Thyroid gland (tissue), 4 donors: ENCODE results near the gene TM9SF4. TPM values are rescaled to one million over a fixed set of nuclear protein-coding genes. Genes with fewer than 3 reads are reported as not detected.
"Not testable (repeated sequence)": the region's sequence is repeated elsewhere in the genome, so short reads cannot be mapped to it uniquely, and the experiment has no call there.

Source experiments
- DNase-seq, 2 donors: peaks; one replicate each; pipeline ENCODE4 v3.0.0-alpha.2; 2019
- H3K27ac ChIP-seq, 3 donors: fragments of 200-600 bp; sonication (generic); 1 replicate in 2 of 3; 2 replicates in 1 of 3; pipeline ENCODE4 v1.5.1; 2016 to 2019; ENCODE audit warnings: mild to moderate bottlenecking in 1 of 3, moderate library complexity in 1 of 3
- H3K27me3 ChIP-seq: fragments of 200-600 bp; sonication (generic); one replicate; pipeline ENCODE4 v1.5.1; 2019
- H3K36me3 ChIP-seq, 2 donors: fragments of 200-600 bp; sonication (generic); one replicate each; pipeline ENCODE4 v1.5.1; 2016 to 2019
- H3K4me1 ChIP-seq, 2 donors: fragments of 200-600 bp; sonication (generic); one replicate each; pipeline ENCODE4 v1.5.1; 2017 to 2019
- H3K4me3 ChIP-seq, 3 donors: fragments of 200-600 bp; sonication (generic); replicated peaks in 1 of 3; 1 replicate in 2 of 3; 2 replicates in 1 of 3; pipeline ENCODE4 v1.5.1; 2016; ENCODE audit warnings: mild to moderate bottlenecking in 1 of 3
- H3K9me3 ChIP-seq: fragments of 200-600 bp; sonication (generic); one replicate; pipeline ENCODE4 v1.5.1; 2017
- POLR2A ChIP-seq, 2 donors: fragments of 450-650 bp; IDR thresholded peaks; one replicate each; pipeline ENCODE4 v1.6.1; 2017; ENCODE audit warnings: antibody characterized with exemption in 2 of 2, mild to moderate bottlenecking in 2 of 2, moderate library complexity in 1 of 2
- WGBS, 2 donors: methylation state at CpG; one replicate each; pipeline ENCODE4 v1.1.5; 2017; 5-methylcytosine and 5-hydroxymethylcytosine counted together
- intact Hi-C: fragments of 100-400 bp; cut with DNase I; formaldehyde crosslinking; loops from one replicate; pipeline ENCODE4 v1.15.1; 2023
- total RNA-seq, 4 donors: library from RNA; depleted of rRNA; stranded (reverse); fragments of >200 nt; gene quantifications; one replicate each; pipeline ENCODE4 v1.2.3, GENCODE V29; 2016
- TF ChIP-seq, protein P1 (sequence below), 6 experiments: fragments of 200-600 bp in 3 of 6; fragments of 450-650 bp in 3 of 6; sonication (generic) in 3 of 6; IDR thresholded peaks; one replicate each; pipeline ENCODE4 v1.5.1; 2016 to 2019; ENCODE audit warnings: antibody characterized with exemption in 6 of 6, mild to moderate bottlenecking in 2 of 6, inconsistent platforms in 1 of 6, moderate library complexity in 1 of 6

Gene TM9SF4
- total RNA-seq, 4 donors from 2014 or later = 28.8 to 46.0 (median 38.0) TPM

DNA sequence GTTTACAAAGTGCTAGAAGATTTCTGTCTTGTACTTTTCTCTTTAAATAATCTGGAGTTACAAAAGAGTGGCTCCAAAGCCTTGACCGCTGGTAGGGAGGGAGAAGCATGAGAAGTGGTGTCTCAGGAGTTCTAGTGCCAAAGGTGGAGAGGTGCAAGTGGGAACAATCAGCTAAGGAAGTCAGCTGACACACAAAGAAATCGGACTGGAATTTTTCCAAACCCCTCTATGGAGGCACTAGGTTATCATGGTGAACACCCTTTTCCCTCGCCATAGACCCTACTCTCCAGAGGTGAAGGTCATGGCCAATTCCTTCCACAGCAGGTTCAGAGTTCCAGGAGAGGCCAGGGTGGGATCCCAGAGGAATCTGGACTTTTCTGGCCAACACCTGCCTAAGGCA, 83.2 kb downstream of the TM9SF4 start:
- WGBS, 2 donors = 33 to 35% methylated on average over 3 of the region's 3 CpGs
- intact Hi-C loops = no loop called here
- peak; percentile 68 to 76 for DNase-seq
- Histone ChIP-seq H3K36me3 (peaks cover 23 to 24% of the 10 kb centered on the region in 2 donors), H3K27ac (peak overlapping the region; percentile 37 to 80 (median 71)), H3K9me3 (no peaks in the 10 kb centered on the region), H3K4me3 (no peak overlapping the region), H3K27me3 (no peaks in the 10 kb centered on the region), H3K4me1 (peaks cover 22 to 38% of the 10 kb centered on the region in 2 donors)
- TF ChIP-seq, protein P1, sequence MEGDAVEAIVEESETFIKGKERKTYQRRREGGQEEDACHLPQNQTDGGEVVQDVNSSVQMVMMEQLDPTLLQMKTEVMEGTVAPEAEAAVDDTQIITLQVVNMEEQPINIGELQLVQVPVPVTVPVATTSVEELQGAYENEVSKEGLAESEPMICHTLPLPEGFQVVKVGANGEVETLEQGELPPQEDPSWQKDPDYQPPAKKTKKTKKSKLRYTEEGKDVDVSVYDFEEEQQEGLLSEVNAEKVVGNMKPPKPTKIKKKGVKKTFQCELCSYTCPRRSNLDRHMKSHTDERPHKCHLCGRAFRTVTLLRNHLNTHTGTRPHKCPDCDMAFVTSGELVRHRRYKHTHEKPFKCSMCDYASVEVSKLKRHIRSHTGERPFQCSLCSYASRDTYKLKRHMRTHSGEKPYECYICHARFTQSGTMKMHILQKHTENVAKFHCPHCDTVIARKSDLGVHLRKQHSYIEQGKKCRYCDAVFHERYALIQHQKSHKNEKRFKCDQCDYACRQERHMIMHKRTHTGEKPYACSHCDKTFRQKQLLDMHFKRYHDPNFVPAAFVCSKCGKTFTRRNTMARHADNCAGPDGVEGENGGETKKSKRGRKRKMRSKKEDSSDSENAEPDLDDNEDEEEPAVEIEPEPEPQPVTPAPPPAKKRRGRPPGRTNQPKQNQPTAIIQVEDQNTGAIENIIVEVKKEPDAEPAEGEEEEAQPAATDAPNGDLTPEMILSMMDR (IDR thresholded peaks at IDR 0.05) = no peak
- TF ChIP-seq POLR2A (IDR thresholded peaks at IDR 0.05) = no peak

DNA sequence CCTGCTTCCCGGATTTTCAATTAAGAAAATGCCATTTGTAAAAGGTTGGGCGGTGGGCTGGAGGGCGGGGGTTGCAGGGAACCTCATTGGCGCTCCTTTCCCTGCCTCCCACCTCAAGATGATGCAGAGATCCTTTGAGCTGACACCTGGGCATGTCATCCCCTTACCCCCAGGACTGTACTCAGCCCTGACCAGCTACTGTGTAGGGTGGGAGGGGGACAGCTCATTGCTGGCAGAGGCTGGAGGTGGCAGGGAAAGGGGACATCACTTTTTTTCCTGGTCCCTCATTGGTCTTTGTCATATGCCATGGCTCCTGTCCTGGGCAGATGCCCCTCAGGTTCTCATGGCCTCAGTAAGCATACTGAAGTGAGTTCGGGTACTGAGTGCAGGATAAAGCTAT, 83.8 kb downstream of the TM9SF4 start:
- H3K4me1 ChIP-seq = peaks cover 22 to 38% of the 10 kb centered on the region in 2 donors
- intact Hi-C loops, H3K9me3 ChIP-seq: not testable (repeated sequence)

DNA sequence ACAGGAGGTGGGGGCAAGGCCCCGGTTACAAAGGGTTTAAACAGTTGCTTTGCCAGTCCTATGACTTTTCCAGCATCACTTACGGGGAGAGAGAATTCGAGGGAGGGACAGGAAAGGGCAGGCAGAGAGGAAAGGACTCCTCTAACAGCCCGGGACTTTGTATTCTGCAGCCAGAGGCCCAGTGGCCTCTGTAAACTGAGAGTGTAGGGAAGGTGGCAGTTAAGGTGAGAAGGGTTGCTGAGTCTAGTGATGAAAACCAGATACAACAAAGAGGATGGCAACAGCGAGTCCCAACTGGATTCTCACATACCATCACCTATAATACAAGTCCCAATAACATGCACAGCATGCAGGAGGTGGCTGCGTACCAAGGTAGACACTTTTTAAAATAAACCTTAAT, 84.5 kb downstream of the TM9SF4 start:
- Histone ChIP-seq H3K27me3 (no peaks in the 10 kb centered on the region), H3K27ac (no peak overlapping the region), H3K9me3 (no peaks in the 10 kb centered on the region), H3K4me3 (no peak overlapping the region), H3K4me1 (peaks cover 20 to 35% of the 10 kb centered on the region in 2 donors), H3K36me3 (peaks cover 23 to 24% of the 10 kb centered on the region in 2 donors)
- intact Hi-C loops = no loop called here
- WGBS, 2 donors = 83 to 88% methylated on average over 6 of the region's 6 CpGs
- TF ChIP-seq, protein P1 (IDR thresholded peaks at IDR 0.05) = no peak
- TF ChIP-seq POLR2A (IDR thresholded peaks at IDR 0.05) = no peak
- no peak for DNase-seq

More for the DNA sequence above, 83.8 kb downstream of the TM9SF4 start:
- Histone ChIP-seq H3K27ac (peak overlapping the region; percentile 37 to 71 (median 43)), H3K36me3 (peaks cover 23 to 24% of the 10 kb centered on the region in 2 donors)
- WGBS, 2 donors = 87 to 93% methylated on average over 5 of the region's 5 CpGs
- not testable (repeated sequence) for H3K4me3 ChIP-seq, DNase-seq, H3K27me3 ChIP-seq

DNA sequence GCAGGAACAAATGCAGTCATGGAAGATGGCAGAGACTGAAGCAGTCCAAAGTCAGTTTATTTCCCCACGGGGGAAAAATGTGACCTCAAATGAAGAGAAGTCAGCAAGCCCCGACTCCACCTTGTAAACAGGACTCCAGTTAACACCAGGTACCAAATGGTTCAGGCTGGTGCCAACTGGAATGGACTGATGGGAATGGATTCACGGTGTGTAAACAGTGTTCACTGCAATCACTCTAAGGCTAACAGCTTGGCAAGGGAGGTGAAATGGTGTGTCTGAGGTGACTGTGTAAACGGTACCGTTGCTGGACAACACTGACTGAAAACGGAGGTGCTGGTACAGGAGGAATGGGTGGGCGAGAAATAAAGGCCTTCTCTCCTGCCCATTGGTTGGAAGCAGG, 86.1 kb downstream of the TM9SF4 start:
- intact Hi-C loops = no loop called here
- Histone ChIP-seq H3K4me1 (peaks cover 13 to 26% of the 10 kb centered on the region in 2 donors), H3K4me3 (no peak overlapping the region), H3K9me3 (no peaks in the 10 kb centered on the region), H3K27ac (no peak overlapping the region), H3K27me3 (no peaks in the 10 kb centered on the region), H3K36me3 (peaks cover 27 to 33% of the 10 kb centered on the region in 2 donors)
- 72 to 82% methylated on average over 7 of the region's 7 CpGs for WGBS, 2 donors
- TF ChIP-seq, protein P1 (IDR thresholded peaks at IDR 0.05) = no peak
- no peak for TF ChIP-seq POLR2A (IDR thresholded peaks at IDR 0.05)
- DNase-seq = no peak

DNA sequence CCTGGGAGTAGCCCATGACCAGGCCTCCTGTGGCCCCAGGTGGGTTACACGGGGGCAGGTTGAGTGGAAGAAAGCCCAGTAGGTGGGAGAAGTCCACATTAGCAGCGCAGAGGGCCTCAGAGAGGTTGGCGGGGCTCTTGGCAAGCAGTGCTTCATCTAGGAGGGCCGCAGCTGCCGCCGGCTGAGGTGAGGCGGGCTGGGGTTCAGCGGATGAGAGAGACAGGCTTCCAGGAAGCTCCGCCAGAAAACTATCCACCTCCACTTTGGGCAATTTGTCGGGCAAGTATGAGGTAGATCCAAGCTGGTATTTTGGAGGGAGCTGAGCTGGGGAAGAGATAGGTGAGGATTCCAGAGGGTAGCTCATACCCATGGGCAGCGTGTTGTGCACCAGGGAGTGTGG, 87.1 kb downstream of the TM9SF4 start:
- H3K27ac ChIP-seq, H3K4me3 ChIP-seq, H3K27me3 ChIP-seq, H3K9me3 ChIP-seq, DNase-seq, intact Hi-C loops: not testable (repeated sequence)
- WGBS, 2 donors = 94 to 98% methylated on average over 6 to 11 of the region's 11 CpGs
- Histone ChIP-seq H3K4me1 (peaks cover 13 to 20% of the 10 kb centered on the region in 2 donors), H3K36me3 (peaks cover 36 to 42% of the 10 kb centered on the region in 2 donors)

DNA sequence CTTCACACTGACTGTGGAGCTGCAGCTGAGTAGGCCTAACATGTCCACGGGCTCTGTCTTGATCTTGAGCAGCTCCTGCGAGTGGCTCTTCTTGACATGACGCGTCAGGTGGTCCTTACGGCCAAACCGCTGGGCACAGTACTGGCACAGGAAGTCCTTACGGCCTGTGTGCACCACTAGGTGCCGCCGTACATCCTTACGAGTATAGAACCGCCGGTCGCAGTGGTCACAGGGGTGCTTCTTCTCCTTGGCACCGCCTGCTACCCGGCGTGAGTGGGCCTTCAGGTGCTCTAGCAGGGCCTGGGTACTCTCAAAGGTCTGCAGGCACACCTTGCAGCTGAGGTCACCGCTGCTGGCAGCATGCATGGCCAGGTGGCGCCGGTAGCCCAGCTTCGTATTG, 87.6 kb downstream of the TM9SF4 start:
- H3K27ac ChIP-seq, H3K27me3 ChIP-seq, H3K4me3 ChIP-seq, DNase-seq, H3K9me3 ChIP-seq, intact Hi-C loops: not testable (repeated sequence)
- Histone ChIP-seq H3K36me3 (peaks cover 38 to 43% of the 10 kb centered on the region in 2 donors), H3K4me1 (peaks cover 8 to 20% of the 10 kb centered on the region in 2 donors)
- 93 to 96% methylated on average over 8 to 16 of the region's 20 CpGs for WGBS, 2 donors
